ENCODE measurements around the gene WDR11.

DNA sequence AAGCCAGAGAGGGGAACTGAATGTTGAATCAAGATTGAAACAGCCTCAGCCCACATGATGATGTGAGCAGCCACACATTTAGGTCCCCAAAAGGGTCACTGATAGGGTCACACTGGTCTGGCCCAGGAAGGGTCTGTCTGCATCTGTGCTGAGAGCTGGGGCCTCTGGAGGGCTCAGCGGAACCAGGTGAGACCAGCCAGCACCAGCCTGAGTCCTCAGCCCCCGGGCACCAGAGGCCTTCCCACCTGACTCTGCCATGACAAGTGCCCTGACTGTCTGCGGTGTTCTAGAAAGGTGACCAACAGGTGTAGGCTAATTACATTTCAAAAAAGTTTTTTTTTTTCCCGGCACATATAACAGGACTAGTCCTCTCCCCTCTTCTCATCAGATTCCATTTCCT is 76.2 kb downstream of the WDR11 start:
- TF ChIP-seq ZNF274 (IDR thresholded peaks at IDR 0.05; ENCODE audit: low read depth, low read length) (no peak), YY1 (IDR thresholded peaks at IDR 0.05; ENCODE audit: insufficient read depth, insufficient read length) (no peak)

Measured in NT2/D1 (cell line).